ENCODE measurements around the gene TRAPPC2B. TPM values are rescaled to one million over a fixed set of nuclear protein-coding genes. Genes with fewer than 3 reads are reported as not detected.

TRAPPC2B gene
- 10.7 and 23.4 TPM in 2 replicates for total RNA-seq (ENCODE audit: low replicate concordance)

- DNase-seq (ENCODE audit: low spot score) = peak; percentile 99
- H3K36me3 ChIP-seq = no peaks in the 10 kb centered on the region
- H3F3A ChIP-seq (ENCODE audit: low read depth) = no peaks in the 10 kb centered on the region
- H3K4me3 ChIP-seq = peak within 1 kb of the TSS; percentile 84
- H3K27ac Mint-ChIP-seq = peak within 1 kb of the TSS; percentile 98
- peaks cover 2% of the 10 kb centered on the region for H3K27me3 Mint-ChIP-seq (ENCODE audit: insufficient read depth, low read depth)
- peaks cover 9% of the 10 kb centered on the region for H3K4me1 Mint-ChIP-seq
- H3K9me3 Mint-ChIP-seq = no peaks in the 10 kb centered on the region
- TF ChIP-seq EZH2phosphoT487 (IDR thresholded peaks at IDR 0.05) (no peak), EZH2 (IDR thresholded peaks at IDR 0.05) (no peak), CTCF (IDR thresholded peaks at IDR 0.05) (no peak)
- H3K9ac ChIP-seq = peak within 1 kb of the TSS; percentile 78
- peaks cover 21% of the 10 kb centered on the region for H3K36me3 Mint-ChIP-seq
- H2AFZ ChIP-seq (replicated peaks) = peak within 1 kb of the TSS; percentile 46
- peak within 1 kb of the TSS; percentile 98 for H3K4me3 Mint-ChIP-seq
- H4K20me1 ChIP-seq (ENCODE audit: low read depth) = no peaks in the 10 kb centered on the region
- peak within 1 kb of the TSS; percentile 30 for H3K27ac ChIP-seq
- H3K27me3 ChIP-seq = no peaks in the 10 kb centered on the region
- peaks cover 17% of the 10 kb centered on the region for H3K79me2 ChIP-seq (ENCODE audit: low read depth)
- H3K4me2 ChIP-seq = peak within 1 kb of the TSS; percentile 86
- H3K9me3 ChIP-seq (ENCODE audit: low read depth) = no peaks in the 10 kb centered on the region
- H3K4me1 ChIP-seq = peaks cover 7% of the 10 kb centered on the region
Observed at GRCh38 chr19:57362997-57363687, at the start of gene TRAPPC2B, which contains the start of gene ZNF547. Gene TRAPPC2B, plus strand, starts transcription at chr19:57363551. Its CDS starts 1,283 bp downstream, at chr19:57364834. Gene ZNF547, plus strand, starts transcription at chr19:57363551. Its CDS starts 5,005 bp downstream, at chr19:57368556.

- no peak overlapping the region for H3K4me2 ChIP-seq
- H2AFZ ChIP-seq (replicated peaks) = no peak overlapping the region
- H3K4me3 ChIP-seq = no peak overlapping the region
- Mint-ChIP-seq H3K9me3 (peaks cover 3% of the 10 kb centered on the region), H3K36me3 (no peaks in the 10 kb centered on the region), H3K4me3 (peak overlapping the region; percentile 38), H3K27me3 (ENCODE audit: insufficient read depth, low read depth) (peaks cover 7% of the 10 kb centered on the region), H3K4me1 (no peaks in the 10 kb centered on the region), H3K27ac (no peak overlapping the region)
- H4K20me1 ChIP-seq (ENCODE audit: low read depth) = no peaks in the 10 kb centered on the region
- no peaks in the 10 kb centered on the region for H3K9me3 ChIP-seq (ENCODE audit: low read depth)
- peaks cover 53% of the 10 kb centered on the region for H3K27me3 ChIP-seq
- no peak overlapping the region for H3K27ac ChIP-seq
- H3K36me3 ChIP-seq = no peaks in the 10 kb centered on the region
- no peak for TF ChIP-seq EZH2 (IDR thresholded peaks at IDR 0.05)
- TF ChIP-seq CTCF (IDR thresholded peaks at IDR 0.05) = no peak
- no peak for TF ChIP-seq EZH2phosphoT487 (IDR thresholded peaks at IDR 0.05)
- H3F3A ChIP-seq (ENCODE audit: low read depth) = peaks cover 10% of the 10 kb centered on the region
- no peak overlapping the region for H3K9ac ChIP-seq
- H3K79me2 ChIP-seq (ENCODE audit: low read depth) = no peaks in the 10 kb centered on the region
- DNase-seq (ENCODE audit: low spot score) = no peak
- peaks cover 7% of the 10 kb centered on the region for H3K4me1 ChIP-seq
Observed at GRCh38 chr19:57314146-57314545, 49.2 kb upstream of the TRAPPC2B start.

- Histone ChIP-seq H3K9me3 (ENCODE audit: low read depth) (no peaks in the 10 kb centered on the region), H3K79me2 (ENCODE audit: low read depth) (peaks cover 20% of the 10 kb centered on the region), H3K4me3 (peak overlapping the region; percentile 17), H3K27ac (no peak overlapping the region), H2AFZ (replicated peaks) (peak overlapping the region; percentile 43), H4K20me1 (ENCODE audit: low read depth) (no peaks in the 10 kb centered on the region), H3K27me3 (peaks cover 52% of the 10 kb centered on the region), H3K4me2 (peak overlapping the region; percentile 43), H3F3A (ENCODE audit: low read depth) (peaks cover 18% of the 10 kb centered on the region), H3K36me3 (no peaks in the 10 kb centered on the region), H3K9ac (no peak overlapping the region), H3K4me1 (peaks cover 19% of the 10 kb centered on the region)
- Mint-ChIP-seq H3K4me3 (no peak overlapping the region), H3K9me3 (peaks cover 1% of the 10 kb centered on the region), H3K4me1 (peaks cover 17% of the 10 kb centered on the region), H3K36me3 (no peaks in the 10 kb centered on the region), H3K27ac (no peak overlapping the region), H3K27me3 (ENCODE audit: insufficient read depth, low read depth) (peaks cover 7% of the 10 kb centered on the region)
- DNase-seq (ENCODE audit: low spot score) = peak; percentile 30
- no peak for TF ChIP-seq EZH2 (IDR thresholded peaks at IDR 0.05)
- no peak for TF ChIP-seq CTCF (IDR thresholded peaks at IDR 0.05)
- no peak for TF ChIP-seq EZH2phosphoT487 (IDR thresholded peaks at IDR 0.05)
Observed at GRCh38 chr19:57317503-57317902, 45.8 kb upstream of the TRAPPC2B start.

Data from neural progenitor cell (in vitro differentiated cells).